ENCODE data around the gene PSMG4. TPM values are rescaled to one million over a fixed set of nuclear protein-coding genes. Genes with fewer than 3 reads are reported as not detected.

PSMG4 gene
- total and polyA plus RNA-seq, 7 experiments from 2014 or later, result 15.6 to 81.7 (median 42.5) TPM

GRCh38 chr6:3268680-3269079 lies 9.9 kb downstream of the PSMG4 start:
- H3K27ac ChIP-seq (ENCODE audit: low read depth, low read length), result no peak overlapping the region
- peak overlapping the region in 3 of 9 donors; percentile 57 to 63 (median 61) for H3K27ac Mint-ChIP-seq
- H3K27me3 ChIP-seq (ENCODE audit: control insufficient read depth in 2 of 2, insufficient read depth in 2 of 2, low read length in 2 of 2), result no peaks in the 10 kb centered on the region
- H3K27me3 Mint-ChIP-seq, result no peaks in the 10 kb centered on the region
- DNase-seq, result no peak
- peaks cover 2 to 64% (median 54%) of the 10 kb centered on the region in 7 donors for H3K4me1 Mint-ChIP-seq
- ChIA-PET POLR2A (no interaction called here), CTCF (interaction anchor here (0.5 kb wide), 1 partner anchor 337 kb away, joined by 3 read pairs; no protein-coding TSS in a partner anchor)
- peaks cover 0 to 11% of the 10 kb centered on the region in 2 donors for H3K4me1 ChIP-seq (ENCODE audit: control insufficient read depth in 2 of 2, insufficient read depth in 2 of 2, low read length in 2 of 2)
- H3K36me3 ChIP-seq (ENCODE audit: control insufficient read depth in 2 of 3, insufficient read depth in 3 of 3, low read length in 3 of 3), result peaks cover 0 to 87% (median 13%) of the 10 kb centered on the region in 3 experiments
- no peak overlapping the region for H3K4me3 ChIP-seq (ENCODE audit: low read length)
- no peak for ATAC-seq
- H3K9me3 Mint-ChIP-seq, result no peaks in the 10 kb centered on the region
- no peak overlapping the region for H3K4me3 Mint-ChIP-seq
- H3K36me3 Mint-ChIP-seq, result peaks cover 0 to 42% (median 14%) of the 10 kb centered on the region in 5 donors
- intact Hi-C loops (cut with micrococcal nuclease), result no loop called here
- no peaks in the 10 kb centered on the region for H3K9me3 ChIP-seq (ENCODE audit: control insufficient read depth in 2 of 3, low read length in 3 of 3)

- no peak for DNase-seq
- H3K4me3 ChIP-seq (ENCODE audit: low read length), result no peak overlapping the region
- no peaks in the 10 kb centered on the region for H3K9me3 ChIP-seq (ENCODE audit: control insufficient read depth in 2 of 3, low read length in 3 of 3)
- intact Hi-C loops (cut with micrococcal nuclease), result no loop called here
- peaks cover 2 to 64% (median 53%) of the 10 kb centered on the region in 7 donors for H3K4me1 Mint-ChIP-seq
- no peak overlapping the region for H3K4me3 Mint-ChIP-seq
- POLR2A ChIA-PET, result no interaction called here
- H3K27ac ChIP-seq (ENCODE audit: low read depth, low read length), result no peak overlapping the region
- peaks cover 0 to 80% (median 8%) of the 10 kb centered on the region in 3 experiments for H3K36me3 ChIP-seq (ENCODE audit: control insufficient read depth in 2 of 3, insufficient read depth in 3 of 3, low read length in 3 of 3)
- H3K4me1 ChIP-seq (ENCODE audit: control insufficient read depth in 2 of 2, insufficient read depth in 2 of 2, low read length in 2 of 2), result peaks cover 0 to 4% of the 10 kb centered on the region in 2 donors
- H3K36me3 Mint-ChIP-seq, result peaks cover 0 to 42% (median 14%) of the 10 kb centered on the region in 5 donors
- H3K27me3 Mint-ChIP-seq, result no peaks in the 10 kb centered on the region
- no peak for ATAC-seq
- peak overlapping the region in 3 of 9 donors; percentile 25 to 53 (median 33) for H3K27ac Mint-ChIP-seq
- CTCF ChIA-PET, result interaction anchor here (0.7 kb wide), 1 partner anchor 16 kb away, joined by 4 read pairs; no protein-coding TSS in a partner anchor
- no peaks in the 10 kb centered on the region for H3K9me3 Mint-ChIP-seq
- H3K27me3 ChIP-seq (ENCODE audit: control insufficient read depth in 2 of 2, insufficient read depth in 2 of 2, low read length in 2 of 2), result no peaks in the 10 kb centered on the region
Observed at GRCh38 chr6:3269281-3269975, 10.7 kb downstream of the PSMG4 start.

- peaks cover 2 to 58% (median 45%) of the 10 kb centered on the region in 7 donors for H3K4me1 Mint-ChIP-seq
- no peak for ATAC-seq
- Histone ChIP-seq H3K27me3 (ENCODE audit: control insufficient read depth in 2 of 2, insufficient read depth in 2 of 2, low read length in 2 of 2) (no peaks in the 10 kb centered on the region), H3K9me3 (ENCODE audit: control insufficient read depth in 2 of 3, low read length in 3 of 3) (no peaks in the 10 kb centered on the region), H3K27ac (ENCODE audit: low read depth, low read length) (no peak overlapping the region), H3K36me3 (ENCODE audit: control insufficient read depth in 2 of 3, insufficient read depth in 3 of 3, low read length in 3 of 3) (peaks cover 0 to 71% (median 8%) of the 10 kb centered on the region in 3 experiments), H3K4me1 (ENCODE audit: control insufficient read depth in 2 of 2, insufficient read depth in 2 of 2, low read length in 2 of 2) (no peaks in the 10 kb centered on the region), H3K4me3 (ENCODE audit: low read length) (no peak overlapping the region)
- ChIA-PET POLR2A (interaction anchor here (0.5 kb wide), 1 partner anchor 137 kb away, joined by 3 read pairs; no protein-coding TSS in a partner anchor), CTCF (no interaction called here)
- DNase-seq, result no peak
- H3K36me3 Mint-ChIP-seq, result peaks cover 0 to 35% (median 14%) of the 10 kb centered on the region in 5 donors
- peak overlapping the region in 1 of 9 donors; percentile 13 for H3K27ac Mint-ChIP-seq
- no peaks in the 10 kb centered on the region for H3K27me3 Mint-ChIP-seq
- H3K9me3 Mint-ChIP-seq, result no peaks in the 10 kb centered on the region
- intact Hi-C loops (cut with micrococcal nuclease), result loop anchor here in 1 of 2 donors (10.0 kb wide), 1 partner anchor 665 kb away; no protein-coding TSS in a partner anchor
- no peak overlapping the region for H3K4me3 Mint-ChIP-seq
Observed at GRCh38 chr6:3270258-3270657, 11.5 kb downstream of the PSMG4 start.

GRCh38 chr6:3271756-3272155 lies 13.0 kb downstream of the PSMG4 start:
- no peaks in the 10 kb centered on the region for H3K9me3 ChIP-seq (ENCODE audit: control insufficient read depth in 2 of 3, low read length in 3 of 3)
- CTCF ChIA-PET, result interaction anchor here (0.6 to 1.2 kb wide), 2 partner anchors 65 to 884 kb away, joined by 4 to 8 read pairs; no protein-coding TSS in a partner anchor
- H3K4me3 Mint-ChIP-seq, result no peak overlapping the region
- H3K27ac ChIP-seq (ENCODE audit: low read depth, low read length), result no peak overlapping the region
- no peak for ATAC-seq
- peaks cover 2 to 53% (median 39%) of the 10 kb centered on the region in 7 donors for H3K4me1 Mint-ChIP-seq
- no peak for DNase-seq
- POLR2A ChIA-PET, result no interaction called here
- peaks cover 0 to 1% (median 0%) of the 10 kb centered on the region in 11 donors for H3K9me3 Mint-ChIP-seq
- no peaks in the 10 kb centered on the region for H3K4me1 ChIP-seq (ENCODE audit: control insufficient read depth in 2 of 2, insufficient read depth in 2 of 2, low read length in 2 of 2)
- peaks cover 0 to 35% (median 14%) of the 10 kb centered on the region in 5 donors for H3K36me3 Mint-ChIP-seq
- H3K27ac Mint-ChIP-seq, result peak overlapping the region in 3 of 9 donors; percentile 22 to 40 (median 37)
- H3K27me3 Mint-ChIP-seq, result no peaks in the 10 kb centered on the region
- H3K4me3 ChIP-seq (ENCODE audit: low read length), result no peak overlapping the region
- peaks cover 0 to 59% (median 5%) of the 10 kb centered on the region in 3 experiments for H3K36me3 ChIP-seq (ENCODE audit: control insufficient read depth in 2 of 3, insufficient read depth in 3 of 3, low read length in 3 of 3)
- intact Hi-C loops (cut with micrococcal nuclease), result loop anchor here in 1 of 2 donors (10.0 kb wide), 1 partner anchor 663 kb away; no protein-coding TSS in a partner anchor
- no peaks in the 10 kb centered on the region for H3K27me3 ChIP-seq (ENCODE audit: control insufficient read depth in 2 of 2, insufficient read depth in 2 of 2, low read length in 2 of 2)

GRCh38 chr6:3272911-3273547 lies 14.3 kb downstream of the PSMG4 start:
- no peaks in the 10 kb centered on the region for H3K27me3 ChIP-seq (ENCODE audit: control insufficient read depth in 2 of 2, insufficient read depth in 2 of 2, low read length in 2 of 2)
- H3K4me3 Mint-ChIP-seq, result no peak overlapping the region
- no peak overlapping the region for H3K27ac ChIP-seq (ENCODE audit: low read depth, low read length)
- intact Hi-C loops (cut with micrococcal nuclease), result loop anchor here in 1 of 2 donors (10.0 kb wide), 1 partner anchor 662 kb away; no protein-coding TSS in a partner anchor
- ATAC-seq (no peak), DNase-seq (no peak)
- CTCF ChIA-PET, result no interaction called here
- no peaks in the 10 kb centered on the region for H3K4me1 ChIP-seq (ENCODE audit: control insufficient read depth in 2 of 2, insufficient read depth in 2 of 2, low read length in 2 of 2)
- peaks cover 0 to 52% (median 0%) of the 10 kb centered on the region in 3 experiments for H3K36me3 ChIP-seq (ENCODE audit: control insufficient read depth in 2 of 3, insufficient read depth in 3 of 3, low read length in 3 of 3)
- H3K9me3 ChIP-seq (ENCODE audit: control insufficient read depth in 2 of 3, low read length in 3 of 3), result no peaks in the 10 kb centered on the region
- H3K36me3 Mint-ChIP-seq, result peaks cover 0 to 28% (median 9%) of the 10 kb centered on the region in 5 donors
- POLR2A ChIA-PET, result no interaction called here
- H3K4me1 Mint-ChIP-seq, result peaks cover 0 to 47% (median 31%) of the 10 kb centered on the region in 7 donors
- H3K4me3 ChIP-seq (ENCODE audit: low read length), result no peak overlapping the region
- H3K27me3 Mint-ChIP-seq, result no peaks in the 10 kb centered on the region
- peaks cover 0 to 1% (median 0%) of the 10 kb centered on the region in 11 donors for H3K9me3 Mint-ChIP-seq
- no peak overlapping the region for H3K27ac Mint-ChIP-seq

- Mint-ChIP-seq H3K4me1 (peaks cover 3 to 41% (median 22%) of the 10 kb centered on the region in 7 donors), H3K4me3 (no peak overlapping the region), H3K9me3 (peaks cover 0 to 1% (median 0%) of the 10 kb centered on the region in 11 donors), H3K27ac (peak overlapping the region in 7 of 9 donors; percentile 32 to 87 (median 62)), H3K36me3 (peaks cover 0 to 26% (median 7%) of the 10 kb centered on the region in 5 donors), H3K27me3 (no peaks in the 10 kb centered on the region)
- CTCF ChIA-PET, result interaction anchor here (0.6 to 1.2 kb wide), 2 partner anchors 459 to 706 kb away, joined by 3 to 4 read pairs; no protein-coding TSS in a partner anchor
- Histone ChIP-seq H3K27me3 (ENCODE audit: control insufficient read depth in 2 of 2, insufficient read depth in 2 of 2, low read length in 2 of 2) (no peaks in the 10 kb centered on the region), H3K36me3 (ENCODE audit: control insufficient read depth in 2 of 3, insufficient read depth in 3 of 3, low read length in 3 of 3) (peaks cover 0 to 43% (median 0%) of the 10 kb centered on the region in 3 experiments), H3K4me3 (ENCODE audit: low read length) (no peak overlapping the region), H3K27ac (ENCODE audit: low read depth, low read length) (no peak overlapping the region), H3K4me1 (ENCODE audit: control insufficient read depth in 2 of 2, insufficient read depth in 2 of 2, low read length in 2 of 2) (no peaks in the 10 kb centered on the region), H3K9me3 (ENCODE audit: control insufficient read depth in 2 of 3, low read length in 3 of 3) (no peaks in the 10 kb centered on the region)
- POLR2A ChIA-PET, result no interaction called here
- ATAC-seq (no peak), DNase-seq (no peak)
- intact Hi-C loops (cut with micrococcal nuclease), result loop anchor here in 1 of 2 donors (10.0 kb wide), 1 partner anchor 661 kb away; no protein-coding TSS in a partner anchor
Observed at GRCh38 chr6:3273707-3274521, 15.2 kb downstream of the PSMG4 start.

Data from naive thymus-derived CD4-positive, alpha-beta T cell (primary cell).